BJ (cell line): ENCODE measurements around the gene SPNS3. TPM values are rescaled to one million over a fixed set of nuclear protein-coding genes. Genes with fewer than 3 reads are reported as not detected.

Source experiments
- CTCF ChIA-PET: fragments of 350-600 bp; formaldehyde crosslinking; extraction: SDS; loops from one replicate; lab custom pipeline; 2021; ENCODE audit warnings: antibody characterized with exemption, inconsistent platforms; lab: Yijun Ruan, JAX
- POLR2A ChIA-PET: fragments of 300-600 bp; sonication (Branson Sonifier 250); formaldehyde crosslinking; extraction: SDS; loops from one replicate; lab custom pipeline; 2021; ENCODE audit warnings: antibody characterized with exemption; lab: Charles Lee
- DNase-seq: peaks from one replicate; pipeline ENCODE4 v3.0.0-alpha.2; 2011; ENCODE audit warnings: low read depth
- H3K27me3 ChIP-seq: 2 replicates; pipeline ENCODE4 v1.6.0; 2011; ENCODE audit warnings: low read length; ENCODE audit not compliant: control insufficient read depth, insufficient read depth
- H3K36me3 ChIP-seq: 2 replicates; pipeline ENCODE4 v1.5.1; 2011; ENCODE audit warnings: low read length; ENCODE audit not compliant: control insufficient read depth, insufficient read depth
- H3K4me3 ChIP-seq: 2 replicates; pipeline ENCODE4 v1.5.1; 2011; ENCODE audit warnings: low read depth, mild to moderate bottlenecking, control low read depth, low read length
- CTCF ChIP-seq: IDR thresholded peaks from 2 replicates; pipeline ENCODE4 v1.5.1; 2011; ENCODE audit warnings: low read depth, mild to moderate bottlenecking, control low read depth, inconsistent platforms, low read length, moderate library complexity; ENCODE audit not compliant: insufficient read depth
- polyA plus RNA-seq: library from polyadenylated mRNA; depleted of rRNA; stranded (reverse); fragments of >200 nt; gene quantifications from 2 replicates; pipeline ENCODE4 v1.2.3, GENCODE V29; 2011

Gene SPNS3
- polyA plus RNA-seq, 1 experiment, result not detected

- Histone ChIP-seq H3K36me3 (no peaks in the 10 kb centered on the region), H3K4me3 (no peak overlapping the region), H3K27me3 (no peaks in the 10 kb centered on the region)
- POLR2A ChIA-PET, result no interaction called here
- DNase-seq, result no peak
- CTCF ChIA-PET, result no interaction called here
- TF ChIP-seq CTCF, result no peak
Measured at GRCh38 chr17:4490109-4490591, 56.4 kb downstream of the SPNS3 start.

GRCh38 chr17:4490637-4491061 lies 56.9 kb downstream of the SPNS3 start:
- TF ChIP-seq CTCF, result no peak
- ChIA-PET POLR2A (no interaction called here), CTCF (interaction anchor here (1.1 kb wide), 1 partner anchor 12 kb away, joined by 3 read pairs; no protein-coding TSS in a partner anchor)
- Histone ChIP-seq H3K4me3 (no peak overlapping the region), H3K27me3 (no peaks in the 10 kb centered on the region; the same call in 1 of the 2 replicates), H3K36me3 (no peaks in the 10 kb centered on the region)
- no peak for DNase-seq

GRCh38 chr17:4492721-4493561 lies 59.2 kb downstream of the SPNS3 start:
- no peaks in the 10 kb centered on the region for H3K36me3 ChIP-seq
- CTCF ChIA-PET, result no interaction called here
- no peak for DNase-seq

GRCh38 chr17:4497101-4497824 lies 63.5 kb downstream of the SPNS3 start:
- ChIA-PET POLR2A (no interaction called here), CTCF (interaction anchor here (1.1 to 1.3 kb wide), 2 partner anchors 9 to 16 kb away, joined by 3 to 4 read pairs; no protein-coding TSS in a partner anchor)
- Histone ChIP-seq H3K36me3 (no peaks in the 10 kb centered on the region), H3K27me3 (peaks cover 24% of the 10 kb centered on the region), H3K4me3 (no peak overlapping the region)
- DNase-seq, result no peak
- no peak for TF ChIP-seq CTCF

More at GRCh38 chr17:4492721-4493561, 59.2 kb downstream of the SPNS3 start:
- peaks cover 5% of the 10 kb centered on the region for H3K27me3 ChIP-seq
- no peak for TF ChIP-seq CTCF
- POLR2A ChIA-PET, result no interaction called here
- no peak overlapping the region for H3K4me3 ChIP-seq
